Measurements from ENCODE around the gene RFX2. TPM values are rescaled to one million over a fixed set of nuclear protein-coding genes. Genes with fewer than 3 reads are reported as not detected.

The RFX2 gene
- 10 to 100 TPM in 3 of 4 donors, 1 to 10 TPM in 1; 8.1 to 93.0 (median 20.4) TPM for total RNA-seq

DNA sequence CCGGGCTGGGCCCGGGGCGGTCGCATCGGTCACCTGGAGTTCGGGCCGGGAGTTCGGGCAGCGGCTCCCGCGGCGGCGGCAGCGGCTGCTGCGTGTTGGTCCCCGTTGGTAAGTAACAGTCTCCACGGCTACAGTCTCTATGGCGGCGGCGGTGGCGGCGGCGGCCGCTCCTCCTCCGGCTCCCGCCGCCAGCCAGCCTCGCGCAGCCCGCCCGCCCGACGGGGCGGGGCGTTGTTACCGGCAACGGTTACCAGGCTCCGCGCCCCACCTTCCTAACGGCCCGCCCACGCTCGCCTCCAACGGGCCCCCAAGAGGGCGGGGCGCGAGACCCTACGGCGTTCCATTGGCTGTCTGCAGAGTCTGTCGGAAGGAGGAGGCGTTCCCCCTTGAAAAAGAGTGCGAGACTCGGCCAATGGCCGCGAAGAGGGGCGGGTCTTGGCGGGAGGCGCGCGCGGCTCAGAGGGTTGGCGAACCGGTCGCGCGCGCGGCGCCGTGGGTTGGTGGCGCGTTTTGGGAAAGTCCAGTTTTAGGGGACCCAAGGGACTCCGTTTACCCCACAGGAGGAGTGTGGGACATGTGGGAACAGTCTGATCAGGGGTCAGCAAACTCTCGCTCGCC lies at the start of gene RFX2:
Gene RFX2 (minus strand): TSS at position 141 of the 618 bp plus-strand sequence. CDS start 63,004 bp downstream, outside the sequence.
- DNase-seq (ENCODE audit: low spot score) (peak; percentile 91), ATAC-seq (ENCODE audit: low FRiP score) (peak; percentile 94)
- TF ChIP-seq, protein P1, sequence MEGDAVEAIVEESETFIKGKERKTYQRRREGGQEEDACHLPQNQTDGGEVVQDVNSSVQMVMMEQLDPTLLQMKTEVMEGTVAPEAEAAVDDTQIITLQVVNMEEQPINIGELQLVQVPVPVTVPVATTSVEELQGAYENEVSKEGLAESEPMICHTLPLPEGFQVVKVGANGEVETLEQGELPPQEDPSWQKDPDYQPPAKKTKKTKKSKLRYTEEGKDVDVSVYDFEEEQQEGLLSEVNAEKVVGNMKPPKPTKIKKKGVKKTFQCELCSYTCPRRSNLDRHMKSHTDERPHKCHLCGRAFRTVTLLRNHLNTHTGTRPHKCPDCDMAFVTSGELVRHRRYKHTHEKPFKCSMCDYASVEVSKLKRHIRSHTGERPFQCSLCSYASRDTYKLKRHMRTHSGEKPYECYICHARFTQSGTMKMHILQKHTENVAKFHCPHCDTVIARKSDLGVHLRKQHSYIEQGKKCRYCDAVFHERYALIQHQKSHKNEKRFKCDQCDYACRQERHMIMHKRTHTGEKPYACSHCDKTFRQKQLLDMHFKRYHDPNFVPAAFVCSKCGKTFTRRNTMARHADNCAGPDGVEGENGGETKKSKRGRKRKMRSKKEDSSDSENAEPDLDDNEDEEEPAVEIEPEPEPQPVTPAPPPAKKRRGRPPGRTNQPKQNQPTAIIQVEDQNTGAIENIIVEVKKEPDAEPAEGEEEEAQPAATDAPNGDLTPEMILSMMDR (IDR thresholded peaks at IDR 0.05) = no peak

DNA sequence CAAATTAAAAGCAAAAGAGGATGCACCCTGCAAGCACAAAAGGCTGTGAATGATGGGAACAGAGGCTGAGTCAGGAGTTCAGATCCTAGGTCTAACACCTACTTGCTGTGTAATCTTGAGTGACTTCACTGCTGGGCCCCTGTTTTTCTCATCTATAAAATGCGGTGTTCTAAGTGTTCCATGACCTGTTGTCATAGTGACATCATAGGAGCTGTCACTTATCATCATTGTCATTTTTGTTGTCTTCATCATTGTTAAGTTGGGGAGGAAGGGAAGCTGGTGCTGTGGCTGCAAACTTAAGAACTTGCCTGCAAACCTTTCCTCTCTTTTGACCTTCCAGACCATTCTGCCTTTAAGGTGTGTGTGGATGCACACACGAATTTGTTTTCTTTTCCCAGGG lies 45.7 kb upstream of the RFX2 start:
- no peak for DNase-seq (ENCODE audit: low spot score)
- TF ChIP-seq, protein P1 (IDR thresholded peaks at IDR 0.05) = no peak
- ATAC-seq (ENCODE audit: low FRiP score) = no peak

DNA sequence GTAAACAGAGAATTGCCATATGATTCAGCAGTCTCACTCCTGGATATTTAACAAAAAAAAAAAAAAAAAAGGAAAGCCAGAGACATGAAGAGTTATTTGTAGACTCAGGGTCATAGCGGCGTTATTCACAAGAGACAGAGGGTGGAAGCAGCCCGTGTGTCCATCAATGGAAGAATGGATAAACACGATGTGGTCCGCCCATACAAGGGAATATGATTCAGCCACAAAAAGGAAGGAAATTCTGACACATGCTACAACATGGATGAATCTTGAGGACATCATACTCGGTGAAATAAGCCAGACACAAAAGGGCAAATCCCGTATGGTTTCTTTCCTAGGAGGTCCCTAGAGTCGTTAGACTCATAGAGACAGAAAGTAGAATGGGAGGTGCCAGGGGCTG lies 40.0 kb upstream of the RFX2 start:
- TF ChIP-seq, protein P1 (IDR thresholded peaks at IDR 0.05) = no peak
- ATAC-seq (ENCODE audit: low FRiP score) = no peak
- no peak for DNase-seq (ENCODE audit: low spot score)

DNA sequence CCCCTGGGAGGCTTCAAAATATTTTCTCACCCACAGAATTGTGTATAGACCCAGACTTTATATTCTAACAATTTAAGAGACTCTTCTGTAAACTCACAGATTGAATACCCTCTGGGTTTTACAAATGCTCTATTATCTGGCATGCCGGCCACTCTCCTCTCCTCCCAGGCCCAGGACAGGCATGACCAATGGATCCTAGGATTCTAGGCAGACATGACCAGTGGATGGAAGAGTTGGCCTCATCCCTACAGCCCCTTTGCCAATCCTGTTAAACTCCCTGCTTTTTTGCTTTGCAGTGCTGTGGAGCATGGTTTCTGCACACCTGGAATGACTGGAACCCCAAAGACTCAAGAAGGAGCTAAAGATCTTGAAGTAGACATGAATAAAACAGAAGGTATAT lies 30.9 kb upstream of the RFX2 start:
- DNase-seq (ENCODE audit: low spot score) (no peak), ATAC-seq (ENCODE audit: low FRiP score) (no peak)
- TF ChIP-seq, protein P1 (IDR thresholded peaks at IDR 0.05) = no peak

DNA sequence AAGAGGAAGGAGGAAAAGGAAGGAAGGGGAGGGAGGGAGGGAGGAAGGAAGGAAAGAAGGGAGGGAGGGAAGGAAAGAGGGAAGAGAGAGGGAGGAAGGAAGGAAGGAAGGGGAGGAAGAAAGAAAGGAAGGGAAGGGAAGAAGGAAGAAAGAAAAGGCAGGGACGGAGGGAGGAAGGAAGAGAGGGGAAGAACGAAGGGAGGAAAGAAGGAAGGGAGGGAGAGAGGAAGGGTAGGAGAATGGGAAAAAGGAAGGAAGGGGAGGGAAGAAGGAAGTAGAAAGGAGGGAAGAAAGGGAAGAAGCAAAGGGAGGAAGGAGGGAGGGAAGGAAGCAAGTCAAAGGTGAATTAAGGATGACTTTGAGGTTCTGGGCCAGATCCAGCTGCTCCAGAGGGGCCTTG lies 28.2 kb upstream of the RFX2 start:
- no peak for ATAC-seq (ENCODE audit: low FRiP score)

DNA sequence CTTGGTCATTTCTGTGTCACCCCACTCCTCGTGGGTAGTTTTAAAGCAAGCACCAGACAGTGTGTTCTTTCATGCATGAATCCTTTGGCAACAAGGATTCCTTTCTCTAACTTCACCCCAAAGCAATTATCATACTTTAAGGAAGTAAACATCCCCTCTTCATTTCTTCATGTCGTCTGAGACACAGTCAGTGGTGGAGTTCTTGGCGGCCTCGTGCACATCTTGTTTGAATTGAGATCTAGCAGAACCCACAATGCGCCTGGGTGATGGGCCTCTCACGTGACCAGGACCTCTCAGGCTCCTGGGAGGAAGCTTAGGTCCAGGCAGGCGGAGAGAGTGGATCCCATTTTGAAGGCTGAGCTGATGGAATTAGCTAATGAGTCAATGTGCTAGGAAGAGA lies 27.8 kb upstream of the RFX2 start:
- TF ChIP-seq, protein P1 (IDR thresholded peaks at IDR 0.05) = no peak
- DNase-seq (ENCODE audit: low spot score) = no peak
- no peak for ATAC-seq (ENCODE audit: low FRiP score)

More for the DNA sequence above, 28.2 kb upstream of the RFX2 start:
- TF ChIP-seq, protein P1 (IDR thresholded peaks at IDR 0.05) = no peak
- DNase-seq (ENCODE audit: low spot score) = no peak

DNA sequence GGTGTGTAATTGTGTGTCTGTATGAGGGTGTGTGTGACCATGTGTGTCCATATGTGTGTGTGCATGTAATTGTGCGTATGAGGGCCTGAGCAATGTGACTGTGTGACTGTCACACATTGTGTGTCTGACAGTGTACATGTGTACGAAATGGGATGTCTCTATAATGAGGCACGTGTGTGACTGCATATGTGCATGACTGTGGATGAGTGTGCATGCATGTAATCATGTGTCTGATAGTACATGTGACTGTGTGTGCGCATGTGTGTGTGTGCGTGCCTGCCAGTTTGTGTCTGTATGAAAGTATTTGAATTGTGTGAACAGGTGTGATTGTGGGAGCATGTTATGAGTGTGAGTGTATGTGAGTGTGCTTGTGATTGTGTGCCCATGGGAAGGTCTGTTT lies 22.9 kb upstream of the RFX2 start:
- DNase-seq (ENCODE audit: low spot score) (no peak), ATAC-seq (ENCODE audit: low FRiP score) (no peak)
- TF ChIP-seq, protein P1 (IDR thresholded peaks at IDR 0.05) = no peak

All from omental fat pad (tissue), 4 donors.